Measurements from ENCODE around the gene MYT1. TPM values are rescaled to one million over a fixed set of nuclear protein-coding genes. Genes with fewer than 3 reads are reported as not detected.

Gene MYT1
- polyA plus RNA-seq, 3 donors, result not detected

DNA sequence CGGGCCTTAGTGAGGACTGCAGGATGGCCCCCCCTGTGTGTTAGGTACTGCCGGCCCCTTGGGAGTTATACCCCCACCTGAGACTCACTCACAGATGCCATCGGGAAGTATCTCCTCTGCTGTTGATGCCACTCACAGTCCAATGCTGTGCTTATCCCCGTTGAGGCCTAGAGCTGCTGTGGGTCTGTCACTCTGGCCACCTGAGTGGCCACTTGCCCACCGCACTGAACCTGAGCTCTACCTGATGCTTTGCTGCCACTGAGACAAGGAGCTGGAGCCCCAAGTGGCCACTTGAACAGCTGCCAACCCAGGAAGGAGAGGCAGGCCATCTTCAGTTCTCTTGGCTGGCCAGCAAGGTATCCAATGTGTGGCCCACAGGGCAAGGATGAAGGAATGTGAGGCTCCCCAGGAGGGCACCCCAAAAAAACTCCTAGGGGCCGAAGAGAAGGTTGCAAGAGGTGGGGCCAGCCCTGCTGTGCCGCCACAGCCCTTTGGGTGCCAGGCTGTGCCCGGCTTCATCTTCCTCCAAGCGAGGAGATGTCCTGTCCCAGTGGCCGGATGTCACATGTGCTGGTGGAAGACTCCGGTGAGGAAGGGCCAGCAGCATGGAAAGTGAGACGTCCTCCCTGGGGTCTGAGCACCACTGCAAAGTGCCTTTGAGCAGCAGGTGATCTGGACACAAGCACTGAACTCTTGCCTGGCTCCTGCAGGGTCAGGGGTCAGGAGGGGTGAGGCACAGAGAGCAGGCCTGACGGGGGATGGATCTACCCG is 61.8 kb downstream of the MYT1 start:
- no peak for DNase-seq
- no peaks in the 10 kb centered on the region for H3K36me3 Mint-ChIP-seq
- TF ChIP-seq CTCF (IDR thresholded peaks at IDR 0.05), result no peak
- Histone ChIP-seq H3K9me3 (replicated peaks in 1 of 2; ENCODE audit: control insufficient read depth in 1 of 2, insufficient read depth in 1 of 2, low read length in 2 of 2) (no peaks in the 10 kb centered on the region), H3K27ac (ENCODE audit: low read depth in 1 of 2, low read length in 2 of 2) (no peak overlapping the region), H3K36me3 (replicated peaks in 1 of 2; ENCODE audit: control insufficient read depth in 1 of 2, insufficient read depth in 2 of 2, low read length in 2 of 2) (no peaks in the 10 kb centered on the region), H3K9ac (ENCODE audit: insufficient read depth, low read length, poor library complexity, severe bottlenecking) (no peak overlapping the region), H3K27me3 (ENCODE audit: control insufficient read depth in 2 of 2, insufficient read depth in 2 of 2, low read length in 2 of 2) (no peaks in the 10 kb centered on the region), H2AFZ (ENCODE audit: insufficient read depth, low read depth, low read length, poor library complexity, severe bottlenecking) (no peak overlapping the region), H3K4me2 (replicated peaks; ENCODE audit: extremely low read depth, low read length, poor library complexity, severe bottlenecking) (no peak overlapping the region), H3K4me3 (replicated peaks in 1 of 3; ENCODE audit: low read depth in 2 of 3, low read length in 3 of 3) (no peak overlapping the region), H3K4me1 (ENCODE audit: control insufficient read depth in 1 of 2, insufficient read depth in 2 of 2, low read length in 2 of 2) (no peaks in the 10 kb centered on the region), H4K20me1 (ENCODE audit: insufficient read depth, low read length) (no peaks in the 10 kb centered on the region), H3K79me2 (ENCODE audit: insufficient read depth, low read length) (no peaks in the 10 kb centered on the region)
- no peaks in the 10 kb centered on the region for H3K4me1 Mint-ChIP-seq
- no peak overlapping the region for H3K4me3 Mint-ChIP-seq
- H3K27me3 Mint-ChIP-seq (ENCODE audit: low read depth in 3 of 3), result peaks cover 0 to 1% (median 0%) of the 10 kb centered on the region in 3 donors
- intact Hi-C loops (cut with micrococcal nuclease), result no loop called here
- whole genome bisulfite sequencing (ENCODE audit: insufficient coverage), result 93% methylated on average over 12 of the region's 14 CpGs
- no peaks in the 10 kb centered on the region for H3K9me3 Mint-ChIP-seq
- H3K27ac Mint-ChIP-seq, result no peak overlapping the region

- intact Hi-C loops (cut with micrococcal nuclease), result no loop called here
- no peaks in the 10 kb centered on the region for H3K9me3 ChIP-seq (replicated peaks in 1 of 2; ENCODE audit: control insufficient read depth in 1 of 2, insufficient read depth in 1 of 2, low read length in 2 of 2)
- H3K9me3 Mint-ChIP-seq, result no peaks in the 10 kb centered on the region
- no peaks in the 10 kb centered on the region for H3K36me3 ChIP-seq (replicated peaks in 1 of 2; ENCODE audit: control insufficient read depth in 1 of 2, insufficient read depth in 2 of 2, low read length in 2 of 2)
- H3K4me1 Mint-ChIP-seq, result no peaks in the 10 kb centered on the region
- H4K20me1 ChIP-seq (ENCODE audit: insufficient read depth, low read length), result no peaks in the 10 kb centered on the region
- 94% methylated on average over 18 of the region's 25 CpGs for WGBS (ENCODE audit: insufficient coverage)
- H3K27ac ChIP-seq (ENCODE audit: low read depth in 1 of 2, low read length in 2 of 2), result no peak overlapping the region
- no peak overlapping the region for H3K9ac ChIP-seq (ENCODE audit: insufficient read depth, low read length, poor library complexity, severe bottlenecking)
- H3K27ac Mint-ChIP-seq, result no peak overlapping the region
- no peak overlapping the region for H3K4me3 Mint-ChIP-seq
- no peaks in the 10 kb centered on the region for H3K79me2 ChIP-seq (ENCODE audit: insufficient read depth, low read length)
- TF ChIP-seq CTCF (IDR thresholded peaks at IDR 0.05), result no peak
- no peak overlapping the region for H3K4me3 ChIP-seq (replicated peaks in 1 of 3; ENCODE audit: low read depth in 2 of 3, low read length in 3 of 3)
- no peaks in the 10 kb centered on the region for H3K4me1 ChIP-seq (ENCODE audit: control insufficient read depth in 1 of 2, insufficient read depth in 2 of 2, low read length in 2 of 2)
- no peak for DNase-seq
- no peaks in the 10 kb centered on the region for H3K27me3 ChIP-seq (ENCODE audit: control insufficient read depth in 2 of 2, insufficient read depth in 2 of 2, low read length in 2 of 2)
- peaks cover 0 to 1% (median 0%) of the 10 kb centered on the region in 3 donors for H3K27me3 Mint-ChIP-seq (ENCODE audit: low read depth in 3 of 3)
- H3K4me2 ChIP-seq (replicated peaks; ENCODE audit: extremely low read depth, low read length, poor library complexity, severe bottlenecking), result no peak overlapping the region
- H3K36me3 Mint-ChIP-seq, result no peaks in the 10 kb centered on the region
- no peak overlapping the region for H2AFZ ChIP-seq (ENCODE audit: insufficient read depth, low read depth, low read length, poor library complexity, severe bottlenecking)
Observed at GRCh38 chr20:64226686-64227580, 62.7 kb downstream of the MYT1 start.

Measured in CD14-positive monocyte (primary cell).